Medulla oblongata (tissue), 1 donor: ENCODE data around the gene APBB3.
"Not testable (repeated sequence)": the region's sequence is repeated elsewhere in the genome, so short reads cannot be mapped to it uniquely, and the experiment has no call there.

ENCODE experiments used
- DNase-seq: peaks from one replicate; pipeline ENCODE4 v3.0.0-alpha.2; 2015; ENCODE audit errors: extremely low spot score

The APBB3 gene

GRCh38 chr5:140564196-140565023 is at the start of gene APBB3, which contains the start of gene SLC35A4:
APBB3 (minus strand) TSS chr5:140564598; CDS start chr5:140564245, 353 bp downstream.
SLC35A4 (plus strand) TSS chr5:140564828; CDS start chr5:140567170, 2,342 bp downstream.
- peak; percentile 99 for DNase-seq

- DNase-seq = no peak
Observed at GRCh38 chr5:140611020-140611521, 46.7 kb upstream of the APBB3 start.

DNA sequence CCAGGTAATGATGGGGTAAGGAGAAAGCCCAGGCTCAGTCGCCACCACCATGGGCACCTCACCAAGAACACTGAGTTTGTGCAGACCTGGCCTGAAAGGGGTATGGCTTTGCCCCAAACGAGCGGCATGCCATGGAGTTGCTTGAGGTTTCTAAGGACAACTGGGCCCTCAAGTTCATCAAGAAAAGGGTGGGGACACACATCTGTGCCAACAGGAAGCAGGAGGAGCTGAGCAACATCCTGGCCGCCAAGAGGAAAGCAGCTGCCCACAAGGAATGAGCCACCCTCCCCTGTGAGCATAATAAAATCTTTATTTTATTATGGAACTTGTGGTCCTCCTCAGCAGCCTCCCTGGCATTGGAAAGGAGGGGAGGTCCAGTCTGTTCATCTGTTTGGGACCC is 44.7 kb upstream of the APBB3 start:
- peak; percentile 36 for DNase-seq

DNA sequence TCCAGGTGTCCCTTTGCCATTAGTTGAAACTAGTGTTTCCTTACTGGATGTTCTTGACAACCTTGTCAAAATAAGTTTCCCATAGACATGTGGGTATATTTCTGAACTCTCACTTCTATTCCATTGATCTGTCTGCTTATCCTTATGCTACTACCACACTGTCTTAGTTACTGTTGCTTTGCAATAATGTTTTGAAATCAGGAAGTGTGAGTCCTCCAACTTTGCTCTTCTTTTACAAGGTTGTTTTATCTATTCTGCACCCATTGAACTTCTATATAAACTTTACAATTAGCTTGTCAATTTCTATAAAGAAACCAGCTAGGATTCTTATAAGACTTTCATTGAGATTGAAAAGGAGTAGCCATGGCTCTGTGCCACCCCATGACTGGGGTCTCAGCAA is 44.3 kb upstream of the APBB3 start:
- no peak for DNase-seq

GRCh38 chr5:140607031-140607430 is 42.6 kb upstream of the APBB3 start:
- DNase-seq = no peak

DNA sequence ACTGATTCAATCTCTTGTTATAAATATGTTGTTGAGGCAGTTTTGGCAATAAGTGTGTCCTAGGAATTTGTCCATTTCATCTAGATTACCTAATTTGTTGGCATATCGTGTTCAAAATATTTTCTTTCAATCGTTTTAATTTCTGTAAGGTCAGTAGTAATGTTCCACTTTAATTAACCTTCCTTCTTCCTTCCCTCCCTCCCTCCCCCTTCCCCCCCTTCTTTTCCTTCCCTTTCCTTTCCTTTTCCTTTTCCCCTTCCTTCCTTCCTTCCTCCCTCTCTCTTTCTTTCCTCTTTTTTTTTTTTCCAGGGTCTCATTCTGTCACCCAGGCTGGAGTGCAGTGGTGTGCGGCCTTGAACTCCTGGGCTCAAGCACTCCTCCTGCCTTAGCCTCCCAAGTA is 41.5 kb upstream of the APBB3 start:
- DNase-seq = no peak

DNA sequence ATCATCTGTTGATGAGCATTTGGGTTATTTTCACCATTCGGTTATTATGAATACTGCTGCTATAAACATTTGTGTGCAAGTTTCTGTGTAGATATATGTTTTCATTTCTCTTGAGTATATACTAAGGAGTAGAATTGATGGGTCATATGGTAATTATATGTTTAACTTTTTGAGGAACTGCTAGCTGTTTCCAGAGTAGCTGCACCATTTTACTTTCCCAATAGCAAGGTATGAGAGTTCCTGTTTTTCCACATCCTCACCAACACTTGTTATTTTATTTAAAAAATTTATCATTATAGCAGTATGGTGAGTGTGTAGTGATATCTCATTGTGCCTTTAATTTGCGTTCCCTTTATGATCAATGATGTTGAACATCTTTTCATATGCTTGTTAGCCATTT is 39.3 kb upstream of the APBB3 start:
- DNase-seq = no peak

DNA sequence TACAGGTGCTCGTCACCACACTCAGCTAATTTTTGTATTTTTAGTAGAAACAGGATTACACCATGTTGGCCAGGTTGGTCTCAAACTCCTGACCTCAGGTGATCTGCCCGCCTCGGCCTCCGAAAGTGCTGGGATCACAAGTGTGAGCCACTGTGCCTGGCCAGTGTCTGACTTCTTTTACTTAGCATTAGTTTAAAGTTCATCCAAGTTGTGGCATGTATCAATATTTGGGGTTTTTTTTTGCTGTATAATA is 39.0 kb upstream of the APBB3 start:
- not testable (repeated sequence) for DNase-seq

DNA sequence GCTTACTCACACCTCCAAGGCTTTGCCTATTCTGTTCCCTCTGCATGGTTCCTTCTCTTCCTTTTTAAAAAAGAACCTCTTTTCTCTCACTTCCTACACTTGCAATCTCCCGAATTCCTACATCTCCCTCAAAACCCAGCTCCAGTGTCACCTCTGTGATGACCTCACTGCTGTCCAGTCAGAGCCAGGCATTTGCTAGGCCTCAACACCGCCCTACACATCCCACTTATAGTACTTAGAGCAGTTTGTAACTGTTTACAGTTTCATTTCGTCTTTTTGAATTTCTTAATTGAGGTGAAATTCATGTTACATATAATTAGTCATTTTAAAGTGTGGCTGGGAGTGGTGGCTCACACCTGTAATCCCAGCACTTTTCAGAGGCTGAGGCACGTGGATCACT is 37.7 kb upstream of the APBB3 start:
- no peak for DNase-seq

GRCh38 chr5:140600096-140600495 is 35.7 kb upstream of the APBB3 start:
- no peak for DNase-seq

- DNase-seq = no peak
Observed at GRCh38 chr5:140598836-140599235, 34.4 kb upstream of the APBB3 start.

DNA sequence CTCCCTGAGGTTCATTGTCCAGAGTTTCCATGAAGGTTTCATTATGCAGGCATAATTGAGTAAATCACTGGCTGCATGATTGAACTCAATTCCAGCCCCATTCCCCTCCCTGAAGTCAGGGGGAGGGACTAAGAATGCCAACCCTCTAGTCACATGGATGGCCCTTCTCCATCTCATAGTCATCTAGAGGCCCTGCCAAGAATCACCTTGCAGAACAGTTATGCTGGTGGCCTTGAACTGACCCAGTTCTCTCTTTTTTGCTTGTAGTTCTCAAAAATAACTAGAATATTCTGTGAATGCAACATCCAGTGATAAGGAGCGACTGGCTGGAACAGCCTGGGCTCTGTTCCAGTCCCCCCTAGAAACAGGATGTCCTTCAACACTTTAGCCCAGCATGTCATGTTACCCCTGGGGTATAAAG is 31.9 kb upstream of the APBB3 start:
- DNase-seq = peak; percentile 77

GRCh38 chr5:140595538-140596300 is 31.3 kb upstream of the APBB3 start:
- peak; percentile 89 for DNase-seq

DNA sequence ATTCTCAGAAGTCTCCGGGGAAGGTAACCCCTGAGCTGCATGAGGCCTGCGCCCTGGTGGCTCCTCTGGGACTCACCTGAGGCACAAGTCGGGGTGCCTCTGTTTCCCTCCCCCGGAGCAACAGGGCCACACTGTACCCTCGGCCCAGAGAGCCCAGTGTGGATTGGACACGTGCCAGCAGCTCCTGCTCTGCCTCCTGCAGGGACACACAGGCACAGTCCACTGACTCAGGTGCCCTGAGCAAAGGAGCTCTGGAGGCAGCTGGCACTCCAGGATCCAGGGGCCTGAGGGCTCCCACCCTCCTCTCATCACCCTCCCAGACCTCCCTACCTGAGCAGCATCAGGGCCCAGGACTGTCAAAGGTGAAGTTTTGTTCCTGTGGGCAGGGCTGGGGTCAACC is 29.8 kb upstream of the APBB3 start:
- no peak for DNase-seq

DNA sequence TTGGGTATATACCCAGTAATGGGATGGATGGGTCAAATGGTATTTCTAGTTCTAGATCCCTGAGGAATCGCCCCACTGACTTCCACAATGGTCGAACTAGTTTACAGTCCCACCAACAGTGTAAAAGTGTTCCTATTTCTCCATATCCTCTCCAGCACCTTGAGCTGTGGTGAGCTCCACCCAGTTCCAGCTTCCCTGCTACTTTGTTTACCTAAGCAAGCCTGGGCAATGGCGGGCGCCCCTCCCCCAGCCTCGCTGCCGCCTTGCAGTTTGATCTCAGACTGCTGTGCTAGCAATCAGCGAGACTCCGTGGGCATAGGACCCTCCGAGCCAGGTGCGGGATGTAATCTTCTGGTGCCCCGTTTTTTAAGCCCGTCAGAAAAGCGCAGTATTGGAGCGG is 28.7 kb upstream of the APBB3 start:
- DNase-seq = not testable (repeated sequence)

GRCh38 chr5:140591747-140592372 is 27.5 kb upstream of the APBB3 start:
- DNase-seq = no peak

- DNase-seq = no peak
Observed at GRCh38 chr5:140590861-140591260, 26.5 kb upstream of the APBB3 start.

DNA sequence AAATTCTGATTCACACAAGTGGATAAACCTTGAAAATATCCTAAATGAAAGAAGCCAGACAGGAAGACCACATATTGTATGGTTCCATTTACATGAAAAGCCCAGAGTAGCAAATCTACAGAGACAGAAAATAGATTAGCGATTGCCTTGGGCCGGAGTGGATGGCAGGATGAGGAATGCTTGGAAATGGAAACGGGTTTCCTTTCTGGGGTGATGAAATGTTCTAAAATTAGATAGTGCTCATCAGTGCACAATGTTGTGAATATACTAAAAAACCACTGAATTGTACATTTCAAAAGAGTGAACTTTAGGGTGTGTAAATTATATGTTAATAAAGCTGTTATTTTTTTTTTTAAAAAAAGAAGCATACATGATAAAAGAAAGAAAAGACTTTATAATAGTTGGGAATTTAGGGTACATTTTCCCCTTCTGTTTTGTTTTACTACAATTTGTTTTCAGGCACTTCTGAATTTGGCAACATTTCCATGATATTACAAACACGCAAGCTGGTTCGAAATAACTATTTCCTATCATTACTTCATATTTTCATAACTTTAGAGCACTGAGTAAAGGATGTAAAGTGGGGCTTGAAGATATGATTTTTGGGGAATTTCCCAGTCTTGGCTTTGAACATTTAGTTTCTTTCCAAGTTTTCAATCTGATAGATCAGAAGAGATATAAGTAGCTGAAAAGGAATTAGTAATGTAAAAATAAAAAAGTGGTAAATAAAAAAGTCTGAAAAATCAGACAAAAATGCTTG is 24.1 kb upstream of the APBB3 start:
- no peak for DNase-seq

GRCh38 chr5:140587495-140587894 is 23.1 kb upstream of the APBB3 start:
- no peak for DNase-seq

- DNase-seq = not testable (repeated sequence)
Observed at GRCh38 chr5:140579188-140579747, 14.9 kb upstream of the APBB3 start.

DNA sequence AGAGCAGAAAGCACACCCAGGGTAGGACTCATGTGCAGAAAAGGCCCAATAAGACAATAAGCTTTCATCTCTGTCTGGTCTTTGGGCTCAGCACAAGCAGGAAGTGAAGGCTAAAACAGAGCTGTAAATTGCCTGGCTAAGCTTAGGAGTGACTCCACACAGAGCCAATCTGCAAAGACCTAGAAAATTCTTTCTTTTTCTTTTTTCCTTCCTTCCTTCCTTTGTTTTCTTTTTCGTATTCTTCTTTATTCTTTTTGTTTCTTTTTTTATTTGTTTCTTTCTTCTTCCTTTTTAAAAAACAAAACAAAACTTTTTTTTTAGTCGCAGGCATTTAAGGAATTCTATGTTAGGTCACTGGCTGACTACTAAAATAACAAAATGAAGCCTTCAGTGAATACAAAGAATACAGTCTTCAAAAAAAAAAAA is 12.4 kb upstream of the APBB3 start:
- DNase-seq = peak; percentile 24
